ENCODE measurements around the gene MRPL18.

The MRPL18 gene

GRCh38 chr6:159756508-159756907 is 33.8 kb upstream of the MRPL18 start:
- TF ChIP-seq EZH2phosphoT487 (IDR thresholded peaks at IDR 0.05; ENCODE audit: low read depth), result no peak
- no peak for TF ChIP-seq CTCF (IDR thresholded peaks at IDR 0.05; ENCODE audit: low read depth, low read length)
- H2AFZ ChIP-seq (ENCODE audit: low read depth, low read length), result no peak overlapping the region
- no peak overlapping the region for H3K27ac ChIP-seq (ENCODE audit: low read length)
- no peak overlapping the region for H3K9ac ChIP-seq (ENCODE audit: low read length)
- no peaks in the 10 kb centered on the region for H4K20me1 ChIP-seq (ENCODE audit: insufficient read depth, low read length)
- H3K9me3 ChIP-seq (ENCODE audit: insufficient read depth, low read length), result no peaks in the 10 kb centered on the region
- no peaks in the 10 kb centered on the region for H3K27me3 ChIP-seq (ENCODE audit: low read depth, low read length)
- peaks cover 46% of the 10 kb centered on the region for H3K36me3 ChIP-seq (replicated peaks; ENCODE audit: low read depth, low read length)
- H3K4me3 ChIP-seq (ENCODE audit: low read length), result no peak overlapping the region
- peaks cover 24% of the 10 kb centered on the region for H3K79me2 ChIP-seq (ENCODE audit: low read length)
- H3K4me2 ChIP-seq (ENCODE audit: low read length), result no peak overlapping the region
- peaks cover 8% of the 10 kb centered on the region for H3K4me1 ChIP-seq (ENCODE audit: low read length)

GRCh38 chr6:159758031-159759001 is 32.0 kb upstream of the MRPL18 start:
- Histone ChIP-seq H3K4me1 (ENCODE audit: low read length) (peaks cover 12% of the 10 kb centered on the region), H3K4me2 (ENCODE audit: low read length) (no peak overlapping the region), H3K36me3 (replicated peaks; ENCODE audit: low read depth, low read length) (peaks cover 43% of the 10 kb centered on the region), H2AFZ (ENCODE audit: low read depth, low read length) (no peak overlapping the region), H3K9me3 (ENCODE audit: insufficient read depth, low read length) (no peaks in the 10 kb centered on the region), H4K20me1 (ENCODE audit: insufficient read depth, low read length) (no peaks in the 10 kb centered on the region), H3K9ac (ENCODE audit: low read length) (no peak overlapping the region), H3K79me2 (ENCODE audit: low read length) (peaks cover 34% of the 10 kb centered on the region), H3K27ac (ENCODE audit: low read length) (no peak overlapping the region), H3K27me3 (ENCODE audit: low read depth, low read length) (no peaks in the 10 kb centered on the region), H3K4me3 (ENCODE audit: low read length) (no peak overlapping the region)
- TF ChIP-seq CTCF (IDR thresholded peaks at IDR 0.05; ENCODE audit: low read depth, low read length), result no peak
- TF ChIP-seq EZH2phosphoT487 (IDR thresholded peaks at IDR 0.05; ENCODE audit: low read depth), result no peak

GRCh38 chr6:159759645-159760044 is 30.6 kb upstream of the MRPL18 start:
- Histone ChIP-seq H3K27me3 (ENCODE audit: low read depth, low read length) (no peaks in the 10 kb centered on the region), H3K9ac (ENCODE audit: low read length) (no peak overlapping the region), H3K9me3 (ENCODE audit: insufficient read depth, low read length) (no peaks in the 10 kb centered on the region), H4K20me1 (ENCODE audit: insufficient read depth, low read length) (no peaks in the 10 kb centered on the region), H3K79me2 (ENCODE audit: low read length) (peaks cover 32% of the 10 kb centered on the region), H3K4me2 (ENCODE audit: low read length) (no peak overlapping the region), H3K27ac (ENCODE audit: low read length) (no peak overlapping the region), H3K4me3 (ENCODE audit: low read length) (no peak overlapping the region), H3K4me1 (ENCODE audit: low read length) (peaks cover 12% of the 10 kb centered on the region), H3K36me3 (replicated peaks; ENCODE audit: low read depth, low read length) (peaks cover 40% of the 10 kb centered on the region), H2AFZ (ENCODE audit: low read depth, low read length) (no peak overlapping the region)
- TF ChIP-seq CTCF (IDR thresholded peaks at IDR 0.05; ENCODE audit: low read depth, low read length) (no peak), EZH2phosphoT487 (IDR thresholded peaks at IDR 0.05; ENCODE audit: low read depth) (no peak)

- Histone ChIP-seq H3K9ac (ENCODE audit: low read length) (peak overlapping the region; percentile 70; the same call in 1 of the 2 replicates), H3K27ac (ENCODE audit: low read length) (peak overlapping the region; percentile 98), H3K4me3 (ENCODE audit: low read length) (peak overlapping the region; percentile 99), H3K9me3 (ENCODE audit: insufficient read depth, low read length) (no peaks in the 10 kb centered on the region), H3K4me1 (ENCODE audit: low read length) (peaks cover 12% of the 10 kb centered on the region), H4K20me1 (ENCODE audit: insufficient read depth, low read length) (no peaks in the 10 kb centered on the region), H3K27me3 (ENCODE audit: low read depth, low read length) (no peaks in the 10 kb centered on the region), H2AFZ (ENCODE audit: low read depth, low read length) (no peak overlapping the region), H3K36me3 (replicated peaks; ENCODE audit: low read depth, low read length) (peaks cover 35% of the 10 kb centered on the region), H3K79me2 (ENCODE audit: low read length) (peaks cover 25% of the 10 kb centered on the region), H3K4me2 (ENCODE audit: low read length) (peak overlapping the region; percentile 80)
- TF ChIP-seq EZH2phosphoT487 (IDR thresholded peaks at IDR 0.05; ENCODE audit: low read depth) (no peak), CTCF (IDR thresholded peaks at IDR 0.05; ENCODE audit: low read depth, low read length) (no peak)
Measured at GRCh38 chr6:159760602-159761057, 29.6 kb upstream of the MRPL18 start.
